ENCODE data around the gene NOTCH3. TPM values are rescaled to one million over a fixed set of nuclear protein-coding genes. Genes with fewer than 3 reads are reported as not detected.

The NOTCH3 gene
- total and polyA plus RNA-seq, 3 experiments from 2014 or later: 0.04 TPM; not detected in 2

DNA sequence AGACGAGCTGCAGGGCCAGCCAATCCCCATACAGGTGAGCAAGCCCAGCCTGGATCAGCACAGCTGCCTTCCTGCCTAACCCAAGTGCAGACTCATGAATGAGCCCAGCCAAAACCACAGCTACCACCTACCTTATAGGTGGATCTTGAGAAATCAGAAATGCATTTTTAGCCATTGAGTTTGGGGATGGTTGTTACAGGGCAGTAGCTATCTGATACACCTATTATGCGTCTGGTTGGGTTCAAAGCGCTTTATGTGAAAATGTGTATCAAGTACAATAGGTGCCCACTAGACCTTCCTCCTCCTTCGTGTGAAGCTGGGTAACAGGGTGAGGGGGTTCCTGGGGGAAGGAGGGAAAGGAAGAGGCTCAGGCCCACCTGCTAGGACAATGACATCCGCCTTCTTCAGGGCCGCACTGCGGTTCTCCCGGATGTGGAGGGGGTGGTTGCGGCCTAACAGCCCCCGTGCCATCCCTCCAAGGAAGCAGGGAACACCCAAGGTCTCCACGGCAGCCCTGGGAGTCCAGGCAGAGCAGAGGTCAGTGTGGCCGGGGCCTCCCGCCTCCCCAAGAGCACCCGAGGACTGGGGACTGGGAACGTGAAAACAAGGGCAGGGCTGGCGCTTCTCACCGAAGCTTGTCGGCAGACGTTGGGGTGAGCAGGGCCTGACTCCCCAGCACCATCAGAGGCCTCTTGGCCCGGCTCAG, 81.9 kb downstream of the NOTCH3 start:
- Histone ChIP-seq H3K27ac (ENCODE audit: low read depth, low read length) (no peak overlapping the region), H3K9me3 (ENCODE audit: low read length) (no peaks in the 10 kb centered on the region), H3K4me1 (ENCODE audit: insufficient read depth, low read length) (peaks cover 3% of the 10 kb centered on the region), H3K36me3 (ENCODE audit: insufficient read depth, low read length) (peaks cover 24% of the 10 kb centered on the region), H3K4me3 (ENCODE audit: low read length) (no peak overlapping the region), H3K27me3 (ENCODE audit: insufficient read depth, low read length, poor library complexity, severe bottlenecking) (no peaks in the 10 kb centered on the region)
- Mint-ChIP-seq H3K27ac (no peak overlapping the region), H3K36me3 (peaks cover 5 to 78% (median 9%) of the 10 kb centered on the region in 3 donors), H3K27me3 (no peaks in the 10 kb centered on the region), H3K4me3 (no peak overlapping the region), H3K4me1 (peaks cover 1 to 9% (median 4%) of the 10 kb centered on the region in 3 donors), H3K9me3 (no peaks in the 10 kb centered on the region)
- DNase-seq: no peak
- POLR2A ChIA-PET: no interaction called here
- CTCF ChIA-PET: no interaction called here

DNA sequence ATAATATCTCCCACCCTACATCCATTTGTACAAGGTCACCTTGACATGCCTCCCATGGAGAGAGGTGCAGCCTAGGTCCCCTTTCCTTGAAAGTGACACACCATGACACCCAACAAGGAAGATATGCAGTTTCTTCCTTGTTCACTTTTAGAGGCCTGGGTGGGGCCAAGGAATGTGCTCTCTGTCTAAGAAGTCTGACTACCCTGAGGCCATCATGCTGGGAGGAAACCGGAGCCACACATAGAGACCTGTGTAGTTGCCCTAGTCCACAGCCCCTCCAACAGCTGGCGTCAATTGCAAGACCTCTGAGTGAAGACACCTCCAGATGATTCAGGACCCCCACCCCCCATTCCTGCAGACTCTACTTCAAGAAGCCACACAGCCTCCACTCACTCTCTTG, 82.5 kb downstream of the NOTCH3 start:
- POLR2A ChIA-PET: no interaction called here
- CTCF ChIA-PET: no interaction called here
- H3K4me3 Mint-ChIP-seq: no peak overlapping the region

DNA sequence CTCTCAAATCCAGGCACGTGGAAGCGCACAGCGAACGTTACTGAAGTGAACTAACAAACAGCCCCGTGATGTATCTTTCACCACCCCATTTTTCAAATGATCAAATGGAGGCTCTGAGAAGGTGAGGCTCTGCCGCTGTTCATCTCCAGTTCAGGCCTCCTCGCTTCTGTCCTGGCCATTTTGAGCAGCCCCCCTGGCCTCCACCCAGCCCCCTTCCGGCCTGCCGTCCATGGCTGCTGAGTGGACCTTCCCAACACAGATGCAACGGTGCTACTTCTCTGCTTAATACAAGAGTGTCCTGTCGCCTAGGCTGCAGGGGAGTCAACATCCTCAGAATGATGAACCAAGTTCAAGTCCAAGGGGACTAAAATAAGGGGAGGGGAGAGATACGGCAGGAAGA, 83.9 kb downstream of the NOTCH3 start:
- Mint-ChIP-seq H3K27ac (no peak overlapping the region), H3K4me3 (no peak overlapping the region), H3K9me3 (no peaks in the 10 kb centered on the region), H3K36me3 (peaks cover 5 to 67% (median 9%) of the 10 kb centered on the region in 3 donors), H3K4me1 (peaks cover 0 to 1% (median 0%) of the 10 kb centered on the region in 3 donors), H3K27me3 (no peaks in the 10 kb centered on the region)
- ChIA-PET POLR2A (no interaction called here), CTCF (no interaction called here)
- no peak overlapping the region for H3K27ac ChIP-seq (ENCODE audit: low read depth, low read length)
- H3K9me3 ChIP-seq (ENCODE audit: low read length): no peaks in the 10 kb centered on the region
- no peaks in the 10 kb centered on the region for H3K27me3 ChIP-seq (ENCODE audit: insufficient read depth, low read length, poor library complexity, severe bottlenecking)
- H3K36me3 ChIP-seq (ENCODE audit: insufficient read depth, low read length): peaks cover 24% of the 10 kb centered on the region
- no peaks in the 10 kb centered on the region for H3K4me1 ChIP-seq (ENCODE audit: insufficient read depth, low read length)
- no peak overlapping the region for H3K4me3 ChIP-seq (ENCODE audit: low read length)
- no peak for DNase-seq

More for the DNA sequence above, 82.5 kb downstream of the NOTCH3 start:
- H3K27ac Mint-ChIP-seq: no peak overlapping the region
- Histone ChIP-seq H3K27me3 (ENCODE audit: insufficient read depth, low read length, poor library complexity, severe bottlenecking) (no peaks in the 10 kb centered on the region), H3K9me3 (ENCODE audit: low read length) (no peaks in the 10 kb centered on the region), H3K4me3 (ENCODE audit: low read length) (no peak overlapping the region), H3K4me1 (ENCODE audit: insufficient read depth, low read length) (no peaks in the 10 kb centered on the region), H3K36me3 (ENCODE audit: insufficient read depth, low read length) (peaks cover 24% of the 10 kb centered on the region), H3K27ac (ENCODE audit: low read depth, low read length) (no peak overlapping the region)
- DNase-seq: no peak
- H3K9me3 Mint-ChIP-seq: no peaks in the 10 kb centered on the region
- no peaks in the 10 kb centered on the region for H3K27me3 Mint-ChIP-seq
- peaks cover 5 to 78% (median 9%) of the 10 kb centered on the region in 3 donors for H3K36me3 Mint-ChIP-seq
- H3K4me1 Mint-ChIP-seq: peaks cover 0 to 3% (median 1%) of the 10 kb centered on the region in 3 donors

DNA sequence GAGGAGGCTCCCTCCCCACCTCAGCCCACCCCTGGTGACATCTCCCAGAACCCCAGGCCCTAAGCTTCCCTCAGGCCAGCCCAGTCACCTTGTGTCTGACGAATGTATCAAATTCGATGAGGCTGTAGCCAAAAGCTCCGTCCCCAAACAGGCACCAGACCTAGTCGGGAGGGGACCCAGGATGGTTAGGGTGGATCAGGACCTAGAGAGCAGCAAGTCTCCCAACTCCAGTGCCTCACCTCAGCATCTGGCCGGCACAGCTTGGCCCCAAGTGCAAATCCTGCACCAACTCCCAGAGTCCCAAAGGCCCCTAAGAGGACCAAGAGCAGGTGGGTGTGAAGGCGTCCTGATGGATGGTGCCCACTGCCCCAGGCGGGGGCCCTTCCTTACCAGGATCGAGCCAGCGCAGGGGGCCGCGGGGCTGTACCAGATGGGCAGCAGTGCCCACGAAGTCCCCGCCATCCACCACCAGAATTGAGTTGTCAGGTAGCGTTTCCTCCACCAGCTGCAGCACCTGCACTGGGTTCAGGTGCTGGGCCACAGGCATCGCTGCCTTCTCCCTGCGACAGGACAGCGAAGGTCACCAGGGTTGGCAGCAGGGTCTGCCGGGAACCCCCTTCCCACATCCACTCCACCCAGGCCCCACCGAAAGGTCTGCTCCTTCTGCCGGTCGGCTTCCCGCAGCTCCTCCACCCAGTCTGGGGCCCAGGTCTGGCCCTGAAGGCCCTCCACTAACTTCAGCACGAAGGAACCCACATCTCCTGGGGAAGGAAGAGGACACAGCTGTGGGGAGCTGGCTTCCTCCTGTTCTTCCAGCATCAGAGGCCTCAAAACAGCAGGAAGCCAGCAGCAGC, 84.8 kb downstream of the NOTCH3 start:
- peaks cover 5 to 60% (median 9%) of the 10 kb centered on the region in 3 donors for H3K36me3 Mint-ChIP-seq
- Histone ChIP-seq H3K9me3 (ENCODE audit: low read length) (no peaks in the 10 kb centered on the region), H3K27ac (ENCODE audit: low read depth, low read length) (no peak overlapping the region), H3K36me3 (ENCODE audit: insufficient read depth, low read length) (peaks cover 24% of the 10 kb centered on the region), H3K4me3 (ENCODE audit: low read length) (no peak overlapping the region), H3K27me3 (ENCODE audit: insufficient read depth, low read length, poor library complexity, severe bottlenecking) (no peaks in the 10 kb centered on the region), H3K4me1 (ENCODE audit: insufficient read depth, low read length) (no peaks in the 10 kb centered on the region)
- H3K9me3 Mint-ChIP-seq: no peaks in the 10 kb centered on the region
- CTCF ChIA-PET: no interaction called here
- no peak overlapping the region for H3K27ac Mint-ChIP-seq
- POLR2A ChIA-PET: no interaction called here
- no peaks in the 10 kb centered on the region for H3K27me3 Mint-ChIP-seq
- H3K4me3 Mint-ChIP-seq: no peak overlapping the region
- H3K4me1 Mint-ChIP-seq: peaks cover 0 to 1% (median 0%) of the 10 kb centered on the region in 3 donors
- no peak for DNase-seq

DNA sequence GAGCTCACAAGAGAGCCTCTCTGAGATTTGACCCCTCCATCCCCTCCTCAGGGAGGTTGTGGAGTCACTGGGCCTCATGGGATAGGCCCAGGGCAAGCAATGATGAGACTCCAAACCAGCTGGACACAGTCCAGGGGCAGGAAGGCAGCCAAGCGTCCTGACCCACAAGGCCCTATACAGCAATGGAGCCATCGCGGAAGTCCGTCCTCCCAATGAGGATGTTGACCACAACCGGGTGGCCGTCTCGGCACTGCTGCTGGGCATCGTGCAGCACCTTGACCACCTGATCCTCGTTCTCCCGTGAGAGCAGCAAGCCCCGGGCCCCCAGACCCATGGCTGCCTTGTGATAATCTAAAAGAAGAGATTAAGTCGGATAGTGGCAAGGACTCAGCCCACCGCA, 85.7 kb downstream of the NOTCH3 start:
- ChIA-PET POLR2A (no interaction called here), CTCF (no interaction called here)
- Histone ChIP-seq H3K36me3 (ENCODE audit: insufficient read depth, low read length) (peaks cover 17% of the 10 kb centered on the region), H3K4me1 (ENCODE audit: insufficient read depth, low read length) (no peaks in the 10 kb centered on the region), H3K27me3 (ENCODE audit: insufficient read depth, low read length, poor library complexity, severe bottlenecking) (no peaks in the 10 kb centered on the region), H3K4me3 (ENCODE audit: low read length) (no peak overlapping the region), H3K9me3 (ENCODE audit: low read length) (no peaks in the 10 kb centered on the region), H3K27ac (ENCODE audit: low read depth, low read length) (no peak overlapping the region)
- no peaks in the 10 kb centered on the region for H3K27me3 Mint-ChIP-seq
- H3K9me3 Mint-ChIP-seq: no peaks in the 10 kb centered on the region
- H3K4me1 Mint-ChIP-seq: no peaks in the 10 kb centered on the region
- DNase-seq: no peak
- H3K36me3 Mint-ChIP-seq: peaks cover 5 to 51% (median 9%) of the 10 kb centered on the region in 3 donors
- H3K27ac Mint-ChIP-seq: peak overlapping the region in 1 of 8 donors; percentile 40
- H3K4me3 Mint-ChIP-seq: no peak overlapping the region

DNA sequence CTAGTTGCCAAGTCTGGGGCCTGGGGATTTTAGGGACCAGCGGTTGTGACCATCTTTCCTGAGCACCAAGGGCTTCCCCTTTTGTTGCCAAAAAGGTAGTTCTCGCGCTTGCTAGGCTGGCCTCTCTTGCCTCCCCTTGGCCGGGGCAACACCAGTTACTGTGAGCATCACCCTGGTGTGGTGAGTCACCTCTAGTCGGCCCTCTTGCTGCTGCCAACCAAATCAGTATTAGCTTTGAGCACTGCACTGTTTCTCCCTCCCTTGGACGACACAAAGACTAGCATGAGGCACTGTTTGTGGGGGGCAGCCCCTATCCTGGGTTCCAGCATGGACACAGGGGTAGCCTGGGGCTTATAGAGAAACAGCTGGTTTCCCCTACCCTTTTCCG, 86.6 kb downstream of the NOTCH3 start:
- no peaks in the 10 kb centered on the region for H3K4me1 Mint-ChIP-seq
- DNase-seq: no peak
- POLR2A ChIA-PET: no interaction called here
- Histone ChIP-seq H3K4me1 (ENCODE audit: insufficient read depth, low read length) (no peaks in the 10 kb centered on the region), H3K27me3 (ENCODE audit: insufficient read depth, low read length, poor library complexity, severe bottlenecking) (no peaks in the 10 kb centered on the region), H3K36me3 (ENCODE audit: insufficient read depth, low read length) (peaks cover 15% of the 10 kb centered on the region), H3K4me3 (ENCODE audit: low read length) (no peak overlapping the region), H3K9me3 (ENCODE audit: low read length) (no peaks in the 10 kb centered on the region), H3K27ac (ENCODE audit: low read depth, low read length) (no peak overlapping the region)
- H3K27ac Mint-ChIP-seq: no peak overlapping the region
- no peaks in the 10 kb centered on the region for H3K9me3 Mint-ChIP-seq
- no peak overlapping the region for H3K4me3 Mint-ChIP-seq
- peaks cover 5 to 43% (median 9%) of the 10 kb centered on the region in 3 donors for H3K36me3 Mint-ChIP-seq
- H3K27me3 Mint-ChIP-seq: peaks cover 0 to 2% of the 10 kb centered on the region in 2 donors
- CTCF ChIA-PET: no interaction called here

DNA sequence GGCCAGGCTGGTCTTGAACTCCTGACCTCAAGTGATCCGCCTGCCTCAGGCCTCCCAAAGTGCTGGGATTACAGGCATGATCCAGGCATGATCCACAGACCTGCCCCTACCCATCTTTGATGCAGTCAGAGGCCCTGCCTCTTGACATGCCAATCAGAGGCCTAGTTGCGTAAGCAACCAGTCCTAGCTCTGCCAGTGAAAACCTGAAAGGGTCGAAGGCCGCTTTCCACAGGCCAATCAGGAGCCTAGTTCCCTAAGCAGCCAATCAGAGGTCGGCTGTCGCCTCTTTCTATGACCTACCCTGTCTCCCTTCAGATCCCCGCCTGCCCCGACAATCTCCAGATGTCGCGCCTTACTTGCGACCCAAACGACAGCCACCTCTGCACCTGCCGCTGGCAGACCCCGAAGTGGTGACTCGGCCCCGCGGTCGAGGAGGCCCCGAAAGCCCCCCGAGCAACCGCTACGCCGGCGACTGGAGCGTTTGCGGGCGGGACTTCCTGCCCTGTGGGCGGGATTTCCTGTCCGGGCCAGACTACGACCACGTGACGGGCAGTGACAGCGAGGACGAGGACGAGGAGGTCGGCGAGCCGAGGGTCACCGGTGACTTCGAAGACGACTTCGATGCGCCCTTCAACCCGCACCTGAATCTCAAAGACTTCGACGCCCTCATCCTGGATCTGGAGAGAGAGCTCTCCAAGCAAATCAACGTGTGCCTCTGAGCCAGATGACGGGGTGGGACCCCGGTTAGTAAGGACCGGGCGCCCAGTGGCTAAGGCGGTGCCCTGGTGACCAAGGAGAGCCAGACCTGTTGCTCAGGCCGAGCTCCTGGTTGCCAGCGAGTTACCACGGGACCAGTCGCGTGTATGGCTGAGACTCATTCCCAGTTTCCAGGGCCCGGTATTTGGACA, 87.3 kb downstream of the NOTCH3 start:
- peaks cover 2 to 4% of the 10 kb centered on the region in 2 donors for H3K27me3 Mint-ChIP-seq
- POLR2A ChIA-PET: no interaction called here

More for the DNA sequence above, 87.3 kb downstream of the NOTCH3 start:
- Mint-ChIP-seq H3K36me3 (peaks cover 2 to 36% (median 4%) of the 10 kb centered on the region in 3 donors), H3K4me1 (peaks cover 0 to under 1% (median 0%) of the 10 kb centered on the region in 3 donors), H3K4me3 (no peak overlapping the region), H3K9me3 (no peaks in the 10 kb centered on the region), H3K27ac (no peak overlapping the region)
- Histone ChIP-seq H3K27me3 (ENCODE audit: insufficient read depth, low read length, poor library complexity, severe bottlenecking) (no peaks in the 10 kb centered on the region), H3K27ac (ENCODE audit: low read depth, low read length) (no peak overlapping the region), H3K4me3 (ENCODE audit: low read length) (no peak overlapping the region), H3K4me1 (ENCODE audit: insufficient read depth, low read length) (peaks cover 1% of the 10 kb centered on the region), H3K9me3 (ENCODE audit: low read length) (no peaks in the 10 kb centered on the region), H3K36me3 (ENCODE audit: insufficient read depth, low read length) (peaks cover 11% of the 10 kb centered on the region)
- DNase-seq: no peak
- CTCF ChIA-PET: interaction anchor here (1.0 kb wide), 1 partner anchor 36 kb away, joined by 3 read pairs; no protein-coding TSS in a partner anchor

Data from CD8-positive, alpha-beta memory T cell (primary cell).